GM18499 (cell line): ENCODE data around the gene THEMIS.
"Not testable (repeated sequence)": the region's sequence is repeated elsewhere in the genome, so short reads cannot be mapped to it uniquely, and the experiment has no call there.

Source experiments
- ATAC-seq: cut with Tn5 transposase; IDR thresholded peaks from one replicate; pipeline ENCODE4 v1.9.1; 2021; ENCODE audit warnings: moderate number of reproducible peaks; ENCODE audit not compliant: insufficient read depth, unreplicated experiment

THEMIS gene, protein sequence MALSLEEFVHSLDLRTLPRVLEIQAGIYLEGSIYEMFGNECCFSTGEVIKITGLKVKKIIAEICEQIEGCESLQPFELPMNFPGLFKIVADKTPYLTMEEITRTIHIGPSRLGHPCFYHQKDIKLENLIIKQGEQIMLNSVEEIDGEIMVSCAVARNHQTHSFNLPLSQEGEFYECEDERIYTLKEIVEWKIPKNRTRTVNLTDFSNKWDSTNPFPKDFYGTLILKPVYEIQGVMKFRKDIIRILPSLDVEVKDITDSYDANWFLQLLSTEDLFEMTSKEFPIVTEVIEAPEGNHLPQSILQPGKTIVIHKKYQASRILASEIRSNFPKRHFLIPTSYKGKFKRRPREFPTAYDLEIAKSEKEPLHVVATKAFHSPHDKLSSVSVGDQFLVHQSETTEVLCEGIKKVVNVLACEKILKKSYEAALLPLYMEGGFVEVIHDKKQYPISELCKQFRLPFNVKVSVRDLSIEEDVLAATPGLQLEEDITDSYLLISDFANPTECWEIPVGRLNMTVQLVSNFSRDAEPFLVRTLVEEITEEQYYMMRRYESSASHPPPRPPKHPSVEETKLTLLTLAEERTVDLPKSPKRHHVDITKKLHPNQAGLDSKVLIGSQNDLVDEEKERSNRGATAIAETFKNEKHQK

DNA sequence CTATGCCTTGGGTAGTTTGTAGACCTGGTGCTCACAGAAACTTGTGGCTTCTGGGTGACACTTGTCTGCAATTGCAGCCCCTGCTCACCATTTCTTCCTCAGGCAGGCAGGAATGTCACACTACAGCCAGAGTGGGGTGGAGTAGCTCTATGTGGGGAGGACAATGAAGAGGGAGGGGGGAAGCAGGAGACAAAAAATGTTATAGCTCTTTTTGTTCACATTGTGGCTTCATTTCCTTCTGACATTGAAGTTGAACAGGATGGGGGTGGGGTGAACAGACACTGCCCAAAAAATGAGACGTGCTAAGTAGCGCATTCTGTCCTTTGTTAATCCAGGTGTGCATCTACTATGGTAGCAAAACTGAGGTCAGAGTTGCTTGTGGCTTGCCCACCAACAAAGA, at the start of gene THEMIS:
Gene THEMIS, minus strand, starts transcription at position 124 of the 400 bp plus-strand sequence. CDS start 126 bp downstream, outside the sequence.
- ATAC-seq, result no peak

DNA sequence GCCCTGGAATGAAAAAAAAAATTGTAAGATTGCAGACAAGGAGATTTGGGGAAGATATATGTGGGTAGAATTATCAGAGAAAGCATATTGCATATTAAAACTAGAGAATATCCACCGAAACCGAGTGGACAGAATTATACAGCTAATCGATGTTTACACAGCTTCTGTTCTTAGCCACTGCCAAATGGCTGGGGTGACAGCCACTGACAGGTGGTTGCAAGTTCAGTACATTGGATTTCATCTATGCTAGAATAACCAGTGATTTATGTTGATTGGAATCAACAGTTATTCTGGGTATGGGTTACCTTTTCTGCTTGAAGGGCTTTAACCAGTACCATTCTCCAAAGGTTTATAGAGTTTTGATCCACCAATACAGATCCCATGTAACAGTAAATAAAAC, 48.4 kb upstream of the THEMIS start:
- no peak for ATAC-seq

DNA sequence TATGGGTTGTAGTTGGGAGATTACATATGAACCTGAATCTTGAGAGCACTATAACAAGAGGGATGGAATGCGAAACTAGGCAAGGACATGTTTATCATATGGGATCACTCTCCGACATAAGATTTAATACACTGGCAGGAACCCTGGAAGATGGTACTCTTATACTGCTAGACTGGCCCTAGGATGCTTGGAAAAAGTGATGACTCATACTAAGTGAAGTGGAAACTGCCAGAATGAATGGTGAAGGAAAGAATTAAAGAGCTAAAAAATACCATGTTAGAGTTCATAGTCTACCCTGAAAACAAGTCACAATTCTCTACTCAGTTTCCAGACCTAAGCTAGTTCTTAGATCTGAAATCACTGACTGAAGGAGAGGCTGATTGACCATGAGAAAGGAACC, 45.5 kb upstream of the THEMIS start:
- no peak for ATAC-seq

DNA sequence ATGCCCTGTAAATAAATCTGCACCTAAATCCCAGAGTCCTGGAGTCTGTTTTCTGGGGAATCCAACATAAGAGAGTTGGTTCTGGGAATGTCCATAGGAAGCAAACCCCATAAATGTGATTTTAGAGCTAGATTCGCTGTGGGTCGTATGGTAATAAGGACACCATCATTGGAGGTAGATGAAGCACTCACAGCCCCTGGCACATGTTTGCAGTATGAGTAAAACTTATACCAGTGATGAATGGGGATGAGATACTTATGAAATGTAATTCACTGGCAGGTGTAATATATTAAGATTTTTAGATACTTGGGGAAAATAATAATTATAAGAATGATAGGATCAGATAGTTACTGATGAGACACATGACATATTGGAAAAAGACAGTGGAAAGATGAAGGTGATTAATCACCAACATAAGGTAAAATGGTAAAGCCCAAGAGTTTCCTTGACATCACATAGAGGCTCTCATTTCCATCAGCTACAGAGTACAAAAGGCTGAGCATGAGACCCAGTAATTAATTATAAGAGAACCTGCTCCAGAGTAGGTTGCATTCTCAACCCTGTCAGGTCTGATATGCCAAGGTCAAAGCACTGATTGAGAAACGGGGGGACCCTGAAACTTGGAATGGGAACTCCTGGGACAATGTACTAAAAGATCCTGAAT, 44.7 kb upstream of the THEMIS start:
- ATAC-seq, result no peak

DNA sequence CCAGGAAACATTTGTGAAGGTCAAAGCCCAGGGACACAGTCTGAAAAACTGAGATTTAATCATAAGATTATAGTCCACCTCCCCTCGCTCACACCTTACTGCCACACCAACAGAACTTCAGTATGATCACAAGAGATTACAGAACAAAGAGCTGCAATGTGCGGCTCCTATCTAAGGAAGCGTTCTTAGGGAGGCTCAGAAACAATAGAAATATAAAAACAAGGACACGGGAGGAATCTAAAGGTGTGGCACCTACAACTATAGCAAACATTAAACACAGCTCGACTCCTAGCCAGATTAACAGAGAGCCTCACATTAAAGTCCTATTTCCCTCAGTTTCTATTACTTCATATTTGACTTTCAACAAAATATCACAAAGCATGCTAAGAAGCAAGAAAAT, 40.4 kb upstream of the THEMIS start:
- ATAC-seq, result no peak

DNA sequence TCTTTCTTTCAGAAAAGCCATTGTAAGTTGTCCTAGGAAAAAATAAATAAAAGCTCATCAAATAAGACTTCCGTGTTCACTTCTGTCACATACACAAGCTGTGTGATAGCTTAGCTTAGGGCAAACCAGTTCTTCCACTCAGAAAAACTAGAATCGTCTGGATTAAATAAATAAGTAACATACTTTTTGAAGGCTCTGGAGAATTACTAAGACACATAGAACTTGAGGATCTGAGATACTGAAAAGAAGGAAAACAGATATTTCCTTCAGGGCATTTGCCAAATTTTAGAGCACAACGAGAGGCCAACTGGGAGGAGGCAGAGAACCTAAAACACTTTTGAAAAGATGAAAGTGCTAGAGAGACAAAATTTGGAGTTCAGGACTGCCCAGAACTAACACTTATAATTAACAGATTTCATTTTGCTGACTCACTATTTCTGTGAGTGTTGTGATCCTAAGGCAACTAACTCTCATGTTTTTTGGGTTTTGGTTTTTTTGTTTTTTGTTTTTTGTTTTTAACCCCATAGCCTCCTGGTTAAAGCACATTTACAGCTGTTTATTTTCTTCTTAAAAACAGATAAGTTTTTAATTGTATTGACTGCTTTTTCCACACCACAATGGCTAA, 38.7 kb upstream of the THEMIS start:
- ATAC-seq, result no peak

DNA sequence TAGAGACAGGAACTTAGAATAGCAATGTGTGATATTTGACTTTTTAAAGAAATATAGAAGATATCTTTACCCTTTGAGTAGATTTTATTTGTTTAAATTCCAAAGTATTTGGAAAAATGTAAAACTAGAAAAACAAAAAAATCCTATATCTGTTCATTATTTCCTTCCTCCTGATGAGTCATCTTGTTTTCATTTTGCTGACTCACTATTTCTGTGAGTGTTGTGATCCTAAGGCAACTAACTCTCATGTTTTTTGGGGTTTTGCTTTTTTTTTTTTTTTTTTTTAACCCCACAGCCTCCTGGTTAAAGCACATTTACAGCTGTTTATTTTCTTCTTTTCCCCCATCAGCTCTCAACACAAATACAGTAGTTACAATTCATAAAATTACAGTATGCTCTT, 37.8 kb upstream of the THEMIS start:
- no peak for ATAC-seq

DNA sequence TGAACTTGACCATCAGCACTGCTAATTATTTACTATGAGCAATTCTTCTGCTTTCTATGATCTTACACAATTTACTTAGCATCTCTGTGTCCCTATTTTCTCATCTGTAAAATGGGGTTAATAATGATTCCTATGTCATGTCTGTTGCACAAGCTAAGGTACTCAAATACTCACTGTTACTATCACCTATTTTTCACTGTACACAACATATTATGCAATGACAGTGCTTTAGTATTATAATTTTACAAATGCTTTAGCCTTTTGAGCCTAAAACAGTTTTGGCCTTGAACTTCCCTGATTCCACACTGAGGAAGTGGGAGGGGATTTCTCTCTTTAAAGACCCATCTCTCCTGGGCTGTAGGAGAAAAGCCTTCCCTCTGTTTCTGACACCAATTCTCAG, 36.9 kb upstream of the THEMIS start:
- no peak for ATAC-seq

DNA sequence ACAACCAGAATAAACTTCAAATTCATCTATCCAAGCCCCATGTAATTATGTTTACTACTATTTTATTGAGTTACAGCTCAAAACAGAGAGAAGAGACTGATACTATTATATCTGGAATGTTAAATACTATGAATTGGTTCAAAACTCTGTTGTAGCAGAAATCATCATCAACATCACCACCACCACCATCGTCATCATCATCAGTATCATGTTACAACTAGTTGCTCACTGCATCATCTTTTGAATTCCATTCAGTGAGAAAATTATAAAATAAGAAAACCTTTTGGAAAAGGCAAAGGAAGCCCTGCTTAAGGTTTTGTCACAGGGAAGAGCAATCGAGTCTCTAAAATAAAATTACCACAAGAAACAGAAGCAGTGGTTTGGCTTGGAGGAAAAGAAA, 36.2 kb upstream of the THEMIS start:
- no peak for ATAC-seq

DNA sequence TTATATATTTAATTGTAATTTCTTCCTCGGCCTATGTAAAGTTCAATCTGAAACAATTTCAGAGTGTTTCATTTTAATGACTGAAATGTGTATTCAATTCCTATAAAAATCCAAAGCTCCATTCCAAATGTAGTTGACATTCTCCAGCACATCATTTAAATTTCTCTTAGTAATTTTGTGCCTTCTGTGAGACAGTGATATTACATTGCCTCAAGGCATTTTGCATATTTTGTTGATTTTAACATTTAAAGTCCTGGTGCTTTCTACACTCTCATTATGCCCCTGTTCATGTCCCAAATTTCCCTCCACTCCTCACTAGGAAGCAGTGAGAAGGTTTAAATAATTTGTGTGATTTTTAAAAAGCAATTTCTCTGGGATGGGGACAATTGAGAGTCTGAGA, 34.1 kb upstream of the THEMIS start:
- ATAC-seq, result no peak

DNA sequence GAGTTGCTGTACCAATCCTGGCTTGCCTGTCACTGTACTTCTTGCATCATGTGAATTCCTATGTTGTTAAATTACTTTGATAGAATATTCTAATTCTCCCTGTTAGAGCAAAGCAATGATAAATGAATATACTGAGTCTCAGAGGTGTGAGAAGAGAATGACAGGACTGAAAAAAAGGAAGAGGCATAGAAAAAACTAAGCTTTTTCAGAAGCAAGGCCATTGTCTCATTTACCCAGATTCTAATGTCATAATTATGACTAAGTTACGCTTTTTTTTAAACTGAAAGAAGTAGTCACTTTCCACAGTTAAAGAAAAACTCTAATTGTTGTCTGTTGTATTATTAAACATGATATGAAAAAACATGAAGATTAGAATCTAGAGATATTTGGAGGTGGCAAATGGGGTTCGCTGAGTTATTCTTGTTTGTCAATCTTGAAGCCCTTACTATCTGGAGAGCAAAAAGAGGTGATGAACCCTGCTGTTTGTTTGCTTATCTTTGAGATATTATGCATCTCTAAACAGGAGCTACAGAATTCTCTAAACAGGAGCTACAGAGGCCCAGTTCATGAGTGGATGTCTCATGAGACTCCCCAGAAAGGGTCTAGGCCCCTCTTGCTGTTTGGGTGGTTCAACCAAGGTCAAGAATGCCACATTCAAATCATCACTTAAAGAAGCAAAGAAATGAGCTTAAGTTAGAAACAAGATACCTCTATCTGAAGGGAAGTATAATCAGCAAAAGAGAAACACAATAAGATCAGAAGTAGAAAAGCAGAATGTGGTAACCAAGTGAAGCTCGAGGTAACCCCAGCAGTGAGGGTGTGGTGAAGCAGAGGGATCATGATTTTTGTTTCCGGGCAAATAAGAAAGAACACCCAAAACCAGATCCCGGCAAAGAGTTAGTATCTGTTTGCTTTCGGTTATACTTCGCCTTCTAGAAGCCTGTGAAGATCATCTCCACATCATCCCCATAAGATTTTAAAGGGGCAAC, 33.3 kb upstream of the THEMIS start:
- no peak for ATAC-seq

DNA sequence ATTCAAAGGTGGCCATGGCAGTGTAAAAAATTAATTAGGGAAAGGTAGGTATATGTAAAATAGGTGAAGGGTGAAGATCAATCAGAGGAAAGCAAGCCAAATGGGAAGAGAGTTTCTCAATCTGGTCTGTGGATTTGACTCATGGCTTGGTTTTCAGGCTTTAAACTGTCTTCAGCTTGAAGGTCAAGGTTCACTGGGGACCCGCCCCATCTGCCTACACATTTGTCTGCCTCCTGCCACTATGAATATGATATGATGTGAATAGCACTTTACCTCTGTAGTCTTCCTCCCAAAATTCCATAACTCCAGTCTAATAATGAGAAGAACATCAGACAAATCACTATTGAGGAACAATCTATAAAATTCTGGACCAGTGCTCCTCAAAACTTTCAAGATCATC, 32.3 kb upstream of the THEMIS start:
- no peak for ATAC-seq

DNA sequence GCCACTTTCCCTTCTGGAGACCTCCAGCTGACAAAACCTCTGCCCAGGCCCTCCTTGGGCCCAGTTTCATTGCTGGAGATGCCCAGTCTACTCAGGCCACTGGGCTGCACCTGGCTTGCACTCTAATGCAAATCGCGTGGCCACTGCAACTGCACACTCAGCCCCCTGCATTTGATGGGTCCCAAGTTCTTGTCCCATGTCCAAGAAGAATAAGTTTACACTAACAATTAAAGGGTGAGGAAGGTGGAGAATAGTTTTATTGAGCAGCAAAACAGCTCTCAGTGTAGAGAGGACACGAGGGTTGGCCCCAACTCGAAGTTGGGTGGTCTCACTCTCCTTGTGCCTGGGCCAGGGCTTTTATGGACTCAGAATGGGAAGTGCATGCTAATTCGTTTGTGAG, 31.9 kb upstream of the THEMIS start:
- no peak for ATAC-seq

DNA sequence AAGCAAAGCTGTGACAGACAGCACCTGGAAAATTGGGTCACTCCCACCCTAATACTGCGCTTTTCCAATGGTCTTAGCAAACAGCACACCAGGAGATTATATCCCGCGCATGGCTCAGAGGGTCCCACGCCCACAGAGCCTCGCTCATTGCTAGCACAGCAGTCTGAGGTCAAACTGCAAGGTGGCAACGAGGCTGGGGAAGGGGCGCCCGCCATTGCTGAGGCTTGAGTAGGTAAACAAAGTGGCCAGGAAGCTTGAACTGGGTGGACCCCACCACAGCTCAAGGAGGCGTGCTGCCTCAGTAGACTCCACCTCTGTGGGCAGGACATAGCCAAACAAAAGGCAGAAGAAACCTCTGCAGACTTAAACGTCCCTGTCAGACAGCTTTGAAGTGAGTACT, 25.6 kb upstream of the THEMIS start:
- not testable (repeated sequence) for ATAC-seq

DNA sequence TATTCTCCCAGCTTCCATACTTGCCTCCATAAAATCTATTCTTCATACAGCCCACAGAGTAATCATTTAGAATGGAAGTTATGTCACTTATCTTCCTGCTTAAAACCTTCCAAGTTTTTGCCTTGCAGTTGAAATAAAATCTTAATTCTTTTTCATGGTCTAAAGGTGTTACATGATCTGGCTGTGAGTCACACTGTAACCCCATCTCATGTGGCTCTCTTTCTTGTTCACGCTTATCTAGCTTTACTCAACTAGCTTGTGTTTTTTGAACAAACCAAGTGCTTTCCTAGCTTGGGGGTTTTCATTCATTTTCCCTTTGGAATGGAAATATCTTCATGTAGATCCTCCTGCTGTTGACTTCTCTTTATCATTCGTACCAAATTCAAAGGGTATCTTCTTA, 23.6 kb upstream of the THEMIS start:
- no peak for ATAC-seq

DNA sequence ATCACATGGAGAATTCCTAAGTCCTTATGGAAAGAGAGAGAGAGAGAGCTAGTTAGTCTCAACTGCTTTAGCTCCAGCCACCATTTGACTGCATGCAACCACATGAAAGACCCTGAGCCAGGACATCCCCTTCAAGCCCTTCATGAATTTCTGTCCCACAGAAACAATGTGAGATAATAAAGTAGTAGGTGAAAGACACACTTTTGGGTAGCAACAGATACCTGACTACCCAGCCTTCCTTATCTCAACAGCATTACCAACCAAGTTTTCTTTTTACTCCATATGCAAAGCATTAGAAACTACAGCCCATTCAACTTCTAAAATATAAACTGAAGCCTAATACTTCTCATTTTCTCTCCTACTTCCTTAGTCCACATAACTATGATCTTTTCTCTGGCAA, 23.2 kb upstream of the THEMIS start:
- no peak for ATAC-seq

DNA sequence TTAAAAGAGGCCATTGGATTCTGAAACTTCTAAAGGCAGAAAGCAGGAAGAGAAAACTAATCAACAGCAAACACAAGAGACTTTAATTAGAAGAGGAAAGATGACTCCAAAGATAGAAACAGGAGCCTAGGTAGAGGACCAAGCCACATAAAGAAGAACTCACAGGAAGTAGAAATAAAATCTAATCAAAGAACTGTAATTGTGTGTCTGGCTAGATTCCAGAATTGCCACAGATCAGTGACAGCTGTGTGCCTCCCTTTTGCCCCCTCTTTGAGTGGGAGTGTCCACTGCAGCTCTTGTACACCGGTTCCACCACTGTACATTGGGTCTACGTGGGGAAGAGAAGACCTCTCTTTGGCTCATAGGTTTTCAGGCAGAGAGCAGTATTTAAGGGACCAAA, 22.3 kb upstream of the THEMIS start:
- ATAC-seq, result no peak

DNA sequence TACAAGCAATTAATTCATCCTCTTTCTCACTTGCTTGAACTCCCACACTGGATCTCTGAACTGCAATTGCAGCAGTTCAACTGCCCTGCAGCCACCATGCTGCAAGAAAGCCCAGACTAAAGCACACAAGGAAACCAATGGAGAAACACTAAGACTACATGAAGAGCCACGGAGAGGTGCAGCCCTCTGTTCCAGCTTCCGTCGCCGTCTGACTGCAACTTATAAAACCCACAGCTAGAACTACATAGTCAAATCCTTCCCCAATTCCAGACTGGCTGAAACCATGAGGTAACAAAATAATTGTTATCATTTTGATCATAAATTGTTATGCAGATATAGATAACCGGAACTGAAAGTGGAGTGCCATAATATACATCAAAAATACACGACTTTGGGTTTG, 21.1 kb upstream of the THEMIS start:
- no peak for ATAC-seq

DNA sequence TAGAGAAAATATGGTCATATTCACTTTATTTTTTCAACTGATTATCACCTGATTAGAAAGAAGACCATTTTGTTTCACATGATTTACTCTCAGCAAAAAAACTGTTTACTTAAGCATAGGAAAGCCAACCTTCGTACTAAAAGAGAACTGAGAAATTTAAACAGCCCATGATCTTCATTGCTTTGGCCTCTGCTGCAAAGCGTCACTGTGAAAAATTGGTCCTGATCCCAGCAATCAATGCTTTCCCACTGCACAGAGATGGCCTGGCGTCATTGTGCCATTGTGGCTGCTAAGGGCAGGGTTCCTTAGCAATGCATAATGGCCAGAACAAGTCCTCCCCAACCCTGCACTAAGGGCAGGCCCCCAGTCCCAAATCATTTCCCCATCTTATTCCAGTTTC, 19.9 kb upstream of the THEMIS start:
- ATAC-seq, result no peak
